GM10266 (cell line): ENCODE data around the gene KCNH8.

Source experiments
- DNase-seq: peaks from one replicate; pipeline ENCODE4 v3.0.0; 2012; ENCODE audit errors: extremely low spot score
- TF ChIP-seq, protein P1 (sequence below): IDR thresholded peaks from 2 replicates; pipeline ENCODE4 v1.5.1; 2012; ENCODE audit warnings: mild to moderate bottlenecking, low read depth; ENCODE audit not compliant: control insufficient read depth, insufficient read depth; ENCODE audit errors: missing control alignments

The KCNH8 gene

DNA sequence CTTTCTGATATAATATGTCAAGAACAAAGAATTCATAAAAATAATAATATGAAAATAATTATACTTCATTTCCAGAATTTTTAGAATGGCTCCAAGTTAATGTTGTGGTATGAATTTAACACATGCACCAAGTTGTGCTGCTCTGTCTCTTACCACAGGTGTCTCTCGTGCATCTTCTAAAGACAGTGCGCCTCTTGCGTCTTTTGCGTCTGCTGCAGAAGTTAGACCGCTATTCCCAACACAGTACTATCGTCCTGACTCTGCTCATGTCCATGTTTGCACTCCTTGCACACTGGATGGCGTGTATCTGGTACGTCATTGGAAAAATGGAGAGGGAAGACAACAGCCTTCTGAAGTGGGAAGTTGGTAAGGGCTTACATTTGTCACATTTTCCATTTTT lies 246.6 kb downstream of the KCNH8 start:
- TF ChIP-seq, protein P1, sequence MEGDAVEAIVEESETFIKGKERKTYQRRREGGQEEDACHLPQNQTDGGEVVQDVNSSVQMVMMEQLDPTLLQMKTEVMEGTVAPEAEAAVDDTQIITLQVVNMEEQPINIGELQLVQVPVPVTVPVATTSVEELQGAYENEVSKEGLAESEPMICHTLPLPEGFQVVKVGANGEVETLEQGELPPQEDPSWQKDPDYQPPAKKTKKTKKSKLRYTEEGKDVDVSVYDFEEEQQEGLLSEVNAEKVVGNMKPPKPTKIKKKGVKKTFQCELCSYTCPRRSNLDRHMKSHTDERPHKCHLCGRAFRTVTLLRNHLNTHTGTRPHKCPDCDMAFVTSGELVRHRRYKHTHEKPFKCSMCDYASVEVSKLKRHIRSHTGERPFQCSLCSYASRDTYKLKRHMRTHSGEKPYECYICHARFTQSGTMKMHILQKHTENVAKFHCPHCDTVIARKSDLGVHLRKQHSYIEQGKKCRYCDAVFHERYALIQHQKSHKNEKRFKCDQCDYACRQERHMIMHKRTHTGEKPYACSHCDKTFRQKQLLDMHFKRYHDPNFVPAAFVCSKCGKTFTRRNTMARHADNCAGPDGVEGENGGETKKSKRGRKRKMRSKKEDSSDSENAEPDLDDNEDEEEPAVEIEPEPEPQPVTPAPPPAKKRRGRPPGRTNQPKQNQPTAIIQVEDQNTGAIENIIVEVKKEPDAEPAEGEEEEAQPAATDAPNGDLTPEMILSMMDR: no peak
- DNase-seq: no peak

DNA sequence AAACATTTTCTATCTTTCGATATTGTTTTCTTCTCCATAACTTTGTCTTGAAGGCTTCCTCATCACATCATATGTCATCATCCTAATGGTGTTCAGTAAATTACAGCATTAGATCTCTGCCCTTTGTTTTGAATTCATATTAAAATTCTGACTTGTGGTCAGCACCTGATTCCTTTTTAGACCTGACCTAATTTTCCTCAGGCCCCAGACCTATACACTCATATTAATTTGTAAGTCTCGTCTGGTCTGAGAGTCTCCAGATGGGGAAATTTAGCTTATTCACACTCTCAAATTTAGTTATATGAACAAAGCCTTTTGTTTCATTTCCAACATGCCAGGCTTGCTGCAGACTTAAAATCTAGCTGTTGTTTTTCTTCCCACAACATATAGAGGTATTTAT lies 248.4 kb downstream of the KCNH8 start:
- no peak for DNase-seq
- TF ChIP-seq, protein P1: no peak

DNA sequence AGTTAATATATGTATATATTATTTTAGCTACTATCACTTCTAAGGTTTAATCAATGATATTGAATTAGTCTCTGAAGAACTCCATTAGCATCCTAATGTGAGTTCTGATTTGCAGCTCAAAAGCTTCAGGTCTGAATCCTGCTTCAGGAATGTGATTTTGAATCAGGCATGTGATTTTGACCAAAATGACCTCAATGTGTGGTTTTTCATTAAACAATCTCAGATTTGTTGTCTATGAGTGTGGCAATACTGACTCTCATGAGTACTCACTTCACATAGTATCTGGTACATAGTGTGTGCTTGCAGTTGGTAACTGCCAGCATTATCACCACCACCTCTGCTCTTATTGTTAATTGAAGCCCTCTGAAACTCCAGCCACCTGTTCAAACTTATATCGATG lies 251.0 kb downstream of the KCNH8 start:
- TF ChIP-seq, protein P1: no peak
- DNase-seq: no peak

DNA sequence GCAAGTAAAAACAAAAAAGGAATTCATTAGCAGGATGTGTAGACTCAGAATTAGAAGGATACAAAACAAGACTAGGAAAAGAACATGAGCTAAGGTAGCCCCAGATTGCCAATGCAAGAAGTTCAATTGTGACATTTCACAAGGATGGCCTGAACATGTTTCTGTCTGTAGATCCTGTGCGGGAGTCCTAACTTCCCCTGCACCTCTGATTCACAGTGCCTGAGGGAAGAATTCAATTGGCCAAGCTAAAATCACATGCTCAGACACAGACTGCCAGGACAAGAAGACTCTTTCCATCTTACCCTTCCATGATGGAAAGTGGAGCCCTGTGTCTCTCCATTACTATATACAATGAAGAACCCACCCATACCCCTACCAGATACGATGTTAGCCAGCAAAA lies 251.5 kb downstream of the KCNH8 start:
- DNase-seq: no peak

DNA sequence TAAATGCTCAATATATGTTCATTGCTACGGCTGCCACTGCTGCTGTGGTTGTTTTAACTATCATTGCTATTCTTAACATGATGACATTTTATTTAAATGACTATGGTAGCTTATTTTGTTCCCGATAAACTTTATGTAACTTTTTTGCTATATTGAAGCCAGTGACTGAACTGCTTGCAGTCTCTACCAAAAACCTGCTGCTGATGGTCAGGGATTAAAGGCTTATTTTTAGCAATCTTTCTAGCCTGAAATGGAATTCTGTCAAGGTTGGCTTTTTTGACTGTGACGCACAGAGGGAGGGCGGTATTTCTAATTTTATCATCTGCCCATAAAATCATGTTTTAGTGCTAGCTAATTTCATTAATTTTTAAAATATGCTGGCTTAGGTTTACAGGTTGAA lies 271.8 kb downstream of the KCNH8 start:
- no peak for DNase-seq
- TF ChIP-seq, protein P1: no peak

More for the DNA sequence above, 251.5 kb downstream of the KCNH8 start:
- TF ChIP-seq, protein P1: no peak

DNA sequence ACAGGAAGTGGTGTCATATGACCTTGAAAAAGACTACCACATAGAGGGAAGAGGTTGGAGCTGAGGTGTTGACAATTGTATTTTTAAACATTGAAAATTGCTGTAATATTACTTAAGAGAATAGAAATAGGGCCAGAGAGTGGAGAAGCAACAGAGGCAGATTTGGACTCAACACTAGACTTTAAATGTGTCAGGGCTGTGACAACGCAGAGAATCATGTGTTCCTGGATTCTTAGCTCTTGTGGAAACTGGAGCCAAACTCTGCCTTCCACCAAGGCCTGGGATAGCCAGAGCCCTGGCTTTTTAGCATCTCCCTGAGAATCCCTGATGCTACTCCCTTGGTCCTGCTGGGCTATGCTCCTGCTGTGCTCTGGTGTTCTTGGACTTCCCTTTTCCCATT lies 277.5 kb downstream of the KCNH8 start:
- no peak for DNase-seq
- TF ChIP-seq, protein P1: no peak

DNA sequence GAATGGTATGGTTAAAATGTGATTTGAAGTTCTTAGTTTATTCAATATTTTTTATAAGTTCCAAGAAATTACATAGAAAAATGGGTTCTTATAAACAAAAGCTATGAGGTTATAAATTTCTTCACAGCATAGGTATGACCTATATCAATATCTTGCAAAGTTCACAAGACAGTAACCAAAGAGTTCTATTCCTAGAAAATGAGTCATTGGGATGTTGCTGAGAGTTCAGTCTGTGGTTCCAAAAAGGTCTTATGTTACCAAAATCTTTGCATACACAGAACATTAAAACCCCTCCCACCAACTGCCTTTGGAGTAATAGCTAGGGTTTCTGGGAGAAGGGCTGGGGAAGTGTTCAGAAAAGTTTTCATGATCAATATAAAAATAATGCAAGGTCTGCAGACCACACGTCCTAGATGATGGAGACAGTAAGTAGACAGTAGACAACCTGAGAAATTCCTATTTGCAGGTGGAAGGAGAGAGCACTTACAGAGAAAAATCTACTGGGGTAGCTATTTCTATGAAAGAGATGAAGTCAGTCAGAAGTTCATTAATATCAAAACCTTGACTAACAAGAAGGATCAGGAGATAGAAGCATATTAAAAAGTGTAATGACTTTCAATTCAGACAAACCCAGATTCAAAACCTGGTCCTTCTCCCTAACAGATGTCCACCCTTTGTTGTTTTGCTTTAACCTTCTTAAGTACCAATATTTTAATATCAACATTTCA lies 279.3 kb downstream of the KCNH8 start:
- TF ChIP-seq, protein P1: no peak
- no peak for DNase-seq
